GM12874 (cell line): ENCODE data around the gene FLOT1.

Source experiments
- TF ChIP-seq, protein P1 (sequence below): IDR thresholded peaks from 2 replicates; pipeline ENCODE4 v1.5.1; 2011; ENCODE audit warnings: low read depth, mild to moderate bottlenecking, control low read depth, low read length, moderate library complexity; ENCODE audit not compliant: insufficient read depth

The FLOT1 gene

DNA sequence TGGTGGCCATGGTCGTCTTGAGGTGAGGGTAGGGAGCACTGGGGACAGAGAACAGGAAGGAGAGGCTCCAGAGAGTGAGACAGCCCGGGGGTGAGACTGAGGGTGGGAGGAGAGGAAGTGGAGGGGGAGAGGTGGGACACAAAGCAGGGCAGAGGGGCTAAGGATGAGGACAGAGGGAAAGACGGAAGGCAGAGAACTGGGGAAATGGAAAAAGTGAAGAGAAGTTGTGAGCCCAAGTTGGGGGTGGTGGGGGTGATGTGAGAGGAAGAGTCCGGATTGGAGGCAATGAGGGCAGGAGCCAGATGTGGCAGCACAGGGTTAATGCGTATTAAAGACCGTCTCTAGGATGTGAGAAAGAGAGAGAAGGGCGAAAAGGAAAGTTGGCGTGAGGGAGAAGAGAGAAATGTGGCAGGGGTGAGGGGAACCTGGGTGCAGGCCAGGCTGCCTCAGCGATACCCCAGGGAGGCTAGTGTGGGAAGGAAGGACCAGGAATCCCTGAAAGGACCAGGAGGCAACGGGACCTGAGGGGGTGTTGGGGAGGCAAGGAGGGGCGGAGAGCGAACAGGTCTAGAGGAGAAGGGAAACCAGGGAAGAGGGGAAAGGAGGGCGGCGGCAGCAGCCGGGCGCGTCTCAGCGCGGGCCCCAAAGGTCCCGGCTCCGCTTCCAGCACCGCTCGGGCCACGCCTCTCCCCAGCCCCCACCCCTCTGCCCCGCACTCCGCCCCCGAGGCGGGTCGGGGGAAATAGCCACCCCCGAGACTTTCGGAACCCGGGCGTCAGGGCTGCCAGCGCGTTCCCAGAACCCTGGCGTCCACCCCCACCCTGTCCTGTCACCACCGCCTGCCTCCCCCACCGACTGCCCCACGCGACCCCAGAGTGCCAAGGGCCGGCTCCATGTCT is 56.2 kb downstream of the FLOT1 start, which contains the start of gene PPP1R18:
TSS of gene PPP1R18 (minus strand) at position 637 of the 899 bp plus-strand sequence. CDS start at position 10, 627 bp downstream.
- TF ChIP-seq, protein P1, sequence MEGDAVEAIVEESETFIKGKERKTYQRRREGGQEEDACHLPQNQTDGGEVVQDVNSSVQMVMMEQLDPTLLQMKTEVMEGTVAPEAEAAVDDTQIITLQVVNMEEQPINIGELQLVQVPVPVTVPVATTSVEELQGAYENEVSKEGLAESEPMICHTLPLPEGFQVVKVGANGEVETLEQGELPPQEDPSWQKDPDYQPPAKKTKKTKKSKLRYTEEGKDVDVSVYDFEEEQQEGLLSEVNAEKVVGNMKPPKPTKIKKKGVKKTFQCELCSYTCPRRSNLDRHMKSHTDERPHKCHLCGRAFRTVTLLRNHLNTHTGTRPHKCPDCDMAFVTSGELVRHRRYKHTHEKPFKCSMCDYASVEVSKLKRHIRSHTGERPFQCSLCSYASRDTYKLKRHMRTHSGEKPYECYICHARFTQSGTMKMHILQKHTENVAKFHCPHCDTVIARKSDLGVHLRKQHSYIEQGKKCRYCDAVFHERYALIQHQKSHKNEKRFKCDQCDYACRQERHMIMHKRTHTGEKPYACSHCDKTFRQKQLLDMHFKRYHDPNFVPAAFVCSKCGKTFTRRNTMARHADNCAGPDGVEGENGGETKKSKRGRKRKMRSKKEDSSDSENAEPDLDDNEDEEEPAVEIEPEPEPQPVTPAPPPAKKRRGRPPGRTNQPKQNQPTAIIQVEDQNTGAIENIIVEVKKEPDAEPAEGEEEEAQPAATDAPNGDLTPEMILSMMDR, result no peak

DNA sequence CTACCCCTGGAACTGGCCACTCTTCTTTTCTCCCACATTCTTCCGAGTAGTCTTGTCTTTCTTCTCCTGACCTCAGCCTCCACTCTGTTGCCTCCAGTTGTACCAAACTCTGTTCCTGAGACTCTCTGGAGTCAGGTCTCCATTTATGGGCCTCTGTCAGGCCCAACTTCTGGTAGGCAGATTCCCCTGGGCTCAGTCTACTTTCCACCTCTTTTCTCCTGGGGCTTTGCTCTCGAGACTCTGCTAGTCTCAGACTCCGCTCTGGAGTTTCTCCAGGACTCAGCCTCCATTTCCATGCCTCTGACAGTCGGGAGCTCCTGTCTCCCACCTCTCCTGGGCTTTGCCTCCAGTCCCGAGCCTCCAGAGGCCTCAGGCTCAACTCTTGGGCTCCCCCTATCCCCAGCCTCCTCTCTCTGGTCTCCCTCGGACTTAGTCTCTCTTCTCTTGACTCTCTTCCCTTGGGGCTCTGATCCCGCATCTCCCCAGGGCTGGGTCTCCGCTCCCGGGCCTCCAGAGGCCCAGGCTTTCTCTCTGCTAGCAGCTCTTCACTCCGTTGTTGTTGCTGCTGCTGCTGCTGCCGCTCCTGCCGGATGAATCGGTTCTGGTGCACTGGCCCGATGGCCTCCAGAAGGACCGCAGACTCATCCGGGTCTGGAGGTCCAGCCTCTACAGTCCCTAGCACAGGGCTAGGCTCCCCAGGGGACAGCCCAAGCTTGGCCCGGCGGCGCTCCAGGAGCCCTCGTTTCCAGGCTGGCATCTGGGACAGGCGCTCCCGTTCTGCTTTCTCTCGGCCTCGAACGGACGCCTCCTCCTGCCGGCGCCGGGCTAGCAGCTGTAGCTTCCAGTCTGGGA is 57.1 kb downstream of the FLOT1 start:
- TF ChIP-seq, protein P1, result peak; percentile 53

DNA sequence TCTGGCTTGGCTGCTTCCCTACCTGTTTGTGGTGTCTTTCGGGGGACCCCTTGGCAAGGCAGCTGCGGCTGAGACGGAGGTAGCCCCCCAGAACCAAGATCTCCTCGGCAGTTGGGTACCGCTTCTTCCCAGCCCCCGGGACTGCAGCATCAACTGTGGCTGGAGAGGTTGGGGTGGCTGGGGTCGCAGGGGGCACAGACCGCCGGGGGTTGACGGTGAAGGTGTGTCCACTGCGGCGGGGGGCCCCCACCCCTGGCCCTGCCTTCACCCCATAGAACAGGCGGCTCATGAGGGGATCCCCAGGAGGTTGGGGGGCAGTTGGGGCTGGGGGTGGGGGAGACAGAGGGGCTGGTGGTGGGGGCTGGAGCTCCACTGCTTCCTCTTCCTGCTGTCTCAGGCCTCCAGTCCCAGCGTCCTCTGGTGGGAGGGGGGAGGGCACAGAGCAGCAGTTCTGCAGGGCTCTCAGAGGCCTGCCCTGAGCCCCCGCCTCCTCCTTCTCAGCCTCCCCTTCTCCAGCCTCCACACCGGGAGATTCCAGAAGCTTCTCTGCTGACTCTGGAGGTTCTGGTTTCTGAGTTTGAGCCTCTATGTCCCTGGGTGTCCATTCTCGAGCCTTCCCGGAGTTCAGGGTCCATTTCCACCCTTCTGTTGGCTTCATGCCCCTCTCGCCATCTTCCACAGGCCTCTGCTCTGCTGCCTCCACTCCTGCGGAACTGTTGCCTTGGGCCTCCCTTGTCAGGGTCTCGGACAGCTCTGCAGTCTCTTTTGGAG is 57.9 kb downstream of the FLOT1 start:
- TF ChIP-seq, protein P1, result no peak

DNA sequence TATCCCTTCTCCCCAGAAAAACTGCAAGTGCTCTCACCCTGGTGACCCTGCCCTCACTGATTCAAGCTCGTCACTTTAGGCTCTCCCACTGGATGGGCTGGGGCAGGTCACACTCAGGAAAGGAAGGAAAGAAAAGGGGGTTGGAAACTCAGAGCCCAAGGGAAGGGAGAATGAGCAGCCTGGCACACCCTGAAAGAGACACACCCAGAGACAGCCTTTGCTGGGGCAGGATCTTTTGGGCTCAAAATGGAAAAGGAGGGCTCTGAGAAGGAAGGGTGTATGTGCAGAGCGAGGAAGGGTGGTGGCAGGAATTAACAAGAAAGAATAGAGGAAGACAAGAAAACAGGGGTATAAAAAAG is 58.5 kb downstream of the FLOT1 start:
- TF ChIP-seq, protein P1, result no peak

DNA sequence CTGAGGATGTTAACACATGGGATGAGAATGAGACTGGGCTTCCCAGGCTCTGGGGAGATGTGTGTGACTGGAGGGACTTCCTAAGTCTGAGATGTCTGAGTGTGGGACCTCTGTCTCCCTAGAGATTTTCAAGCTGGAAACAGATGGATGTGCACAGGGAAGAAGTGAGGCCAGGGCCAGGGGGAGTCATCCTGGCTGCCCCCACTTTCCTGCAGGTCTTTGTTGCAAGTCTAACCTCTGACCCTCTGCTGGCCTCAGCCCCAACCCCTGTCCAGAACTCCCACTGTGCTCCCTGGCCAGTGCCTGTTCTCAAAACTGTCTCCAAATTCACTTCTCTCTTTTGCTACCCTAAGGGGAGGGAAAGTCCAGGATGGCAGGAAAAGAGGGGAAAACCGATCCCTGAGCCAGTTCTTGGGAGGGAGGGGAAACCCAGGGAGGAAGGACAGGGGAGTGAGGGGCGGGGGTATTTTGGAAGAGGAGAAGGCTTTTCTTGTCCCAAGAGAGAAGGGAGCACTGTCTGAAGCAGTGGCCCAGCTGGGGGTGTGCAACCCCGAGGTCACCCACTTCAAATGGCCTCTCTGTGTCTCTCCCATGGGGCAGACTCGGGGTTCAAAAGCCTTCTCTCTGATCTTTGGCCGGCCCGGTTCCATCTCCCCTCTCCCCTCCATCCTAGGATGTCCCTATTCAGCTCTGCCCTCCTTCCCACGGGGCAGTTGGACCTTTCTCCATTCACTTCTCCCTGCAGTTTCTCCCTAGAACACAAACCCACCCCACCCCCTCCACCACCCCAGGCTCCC is 59.1 kb downstream of the FLOT1 start:
- TF ChIP-seq, protein P1, result no peak

DNA sequence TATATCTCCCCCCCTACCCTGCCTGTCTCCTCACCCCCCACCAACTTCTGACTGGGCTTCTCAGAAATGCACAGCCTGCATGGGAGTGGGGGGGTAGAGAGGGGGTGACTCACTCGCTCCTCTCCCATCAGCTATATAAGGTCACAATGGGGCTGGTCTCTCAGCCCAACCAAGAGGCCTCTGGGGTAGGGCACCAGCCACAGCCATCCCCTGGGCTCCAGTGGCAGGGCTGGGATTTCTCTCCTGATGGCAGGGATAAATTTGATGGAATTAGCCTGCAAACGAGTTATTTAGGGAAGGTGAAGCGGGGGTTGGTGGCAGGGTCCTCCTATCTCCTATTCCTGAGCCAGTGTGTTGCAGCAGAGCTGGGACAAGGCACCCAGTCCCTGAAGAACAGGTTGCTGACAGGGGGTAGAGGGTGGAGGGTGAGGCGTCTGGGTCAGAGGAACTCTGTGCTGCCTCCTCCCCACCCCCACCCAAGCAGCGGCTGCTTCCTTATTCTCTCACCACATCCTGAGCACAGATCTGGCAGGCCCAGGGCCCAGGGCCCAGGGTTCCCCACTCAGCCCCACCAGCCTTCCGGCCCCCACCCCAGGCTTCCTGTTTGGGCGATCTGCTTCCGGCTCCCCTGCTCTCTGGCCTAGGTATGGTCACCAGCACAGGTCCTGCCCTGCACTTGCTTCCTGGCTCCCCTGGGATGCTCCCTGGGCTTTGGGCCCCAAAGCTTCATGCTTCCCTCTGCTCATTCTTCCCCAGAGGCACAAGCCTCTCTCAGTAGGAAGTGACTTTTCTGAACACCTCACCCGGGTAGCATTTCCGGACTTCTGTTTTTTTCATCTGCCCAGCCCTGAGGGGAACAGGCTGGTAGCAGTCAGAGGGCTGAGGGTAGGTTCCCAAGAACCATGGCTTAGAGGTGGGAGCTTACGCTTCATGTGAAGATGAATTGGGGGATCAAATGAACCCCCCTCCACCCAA is 60.1 kb downstream of the FLOT1 start:
- TF ChIP-seq, protein P1, result no peak
